H9 (cell line): ENCODE data around the gene RFX1. TPM values are rescaled to one million over a fixed set of nuclear protein-coding genes. Genes with fewer than 3 reads are reported as not detected.

Experiments used
- DNase-seq: peaks from one replicate; pipeline ENCODE4 v3.0.0-alpha.2; 2017
- H2AFZ ChIP-seq: one replicate; pipeline ENCODE4 v1.6.1; 2013; ENCODE audit warnings: mild to moderate bottlenecking, low read length, control low read depth, moderate library complexity
- H2AK5ac ChIP-seq: 2 replicates; pipeline ENCODE4 v1.6.1; 2013; ENCODE audit warnings: low read length, control low read depth, mixed read lengths; ENCODE audit not compliant: insufficient read length
- H2BK120ac ChIP-seq: one replicate; pipeline ENCODE4 v1.6.1; 2013; ENCODE audit warnings: low read depth, mild to moderate bottlenecking, low read length, control low read depth, inconsistent platforms; ENCODE audit not compliant: poor library complexity, severe bottlenecking
- H2BK12ac ChIP-seq: 2 replicates; pipeline ENCODE4 v1.6.1; 2013; ENCODE audit warnings: low read length, control low read depth, mixed read lengths, low read depth; ENCODE audit not compliant: insufficient read length
- H2BK15ac ChIP-seq: 2 replicates; pipeline ENCODE4 v1.6.1; 2013; ENCODE audit warnings: low read depth, low read length, control low read depth
- H2BK20ac ChIP-seq: one replicate; pipeline ENCODE4 v1.6.1; 2013; ENCODE audit warnings: low read depth, mild to moderate bottlenecking, low read length, control low read depth, inconsistent platforms; ENCODE audit not compliant: poor library complexity, severe bottlenecking
- H2BK5ac ChIP-seq: 2 replicates; pipeline ENCODE4 v1.6.1; 2013; ENCODE audit warnings: low read length, control low read depth, mixed read lengths; ENCODE audit not compliant: insufficient read length
- H3K14ac ChIP-seq: 2 replicates; pipeline ENCODE4 v1.6.1; 2013; ENCODE audit warnings: low read length, control low read depth; ENCODE audit not compliant: insufficient read depth
- H3K18ac ChIP-seq: 2 replicates; pipeline ENCODE4 v1.6.1; 2013; ENCODE audit warnings: low read depth, mild to moderate bottlenecking, mixed read lengths, low read length, control low read depth; ENCODE audit not compliant: insufficient read length
- H3K23ac ChIP-seq: 2 replicates; pipeline ENCODE4 v1.6.1; 2013; ENCODE audit warnings: low read length, control low read depth, mixed read lengths, low read depth; ENCODE audit not compliant: insufficient read length
- H3K23me2 ChIP-seq: 2 replicates; pipeline ENCODE4 v1.6.1; 2013; ENCODE audit warnings: low read depth, mild to moderate bottlenecking, mixed read lengths, low read length, control low read depth; ENCODE audit not compliant: insufficient read length, poor library complexity, severe bottlenecking
- H3K27ac ChIP-seq: 2 replicates; pipeline ENCODE4 v1.5.1; 2013; ENCODE audit warnings: low read length, control low read depth, mixed read lengths, low read depth; ENCODE audit not compliant: insufficient read length
- H3K27me3 ChIP-seq: 2 replicates; pipeline ENCODE4 v1.6.1; 2013; ENCODE audit warnings: low read length, control low read depth, inconsistent platforms; ENCODE audit not compliant: insufficient read depth
- H3K4ac ChIP-seq: 2 replicates; pipeline ENCODE4 v1.6.1; 2013; ENCODE audit warnings: low read depth, mild to moderate bottlenecking, control low read depth, inconsistent platforms, low read length, moderate library complexity
- H3K4me1 ChIP-seq: 2 replicates; pipeline ENCODE4 v1.6.1; 2013; ENCODE audit warnings: low read length, control low read depth, inconsistent platforms; ENCODE audit not compliant: insufficient read depth
- H3K4me2 ChIP-seq: 2 replicates; pipeline ENCODE4 v1.6.1; 2013; ENCODE audit warnings: low read length, control low read depth, mixed read lengths; ENCODE audit not compliant: insufficient read length, insufficient read depth
- H3K56ac ChIP-seq: 2 replicates; pipeline ENCODE4 v1.6.1; 2013; ENCODE audit warnings: low read depth, mild to moderate bottlenecking, mixed read lengths, low read length, control low read depth; ENCODE audit not compliant: insufficient read length
- H3K79me1 ChIP-seq: 2 replicates; pipeline ENCODE4 v1.6.1; 2013; ENCODE audit warnings: low read depth, mild to moderate bottlenecking, moderate library complexity, low read length, control low read depth, inconsistent platforms; ENCODE audit not compliant: insufficient read depth, poor library complexity, severe bottlenecking
- H3K79me2 ChIP-seq: 2 replicates; pipeline ENCODE4 v1.6.1; 2013; ENCODE audit warnings: low read length, control low read depth, inconsistent platforms; ENCODE audit not compliant: insufficient read depth
- H3K9ac ChIP-seq: 2 replicates; pipeline ENCODE4 v1.6.1; 2013; ENCODE audit warnings: low read length, control low read depth, mixed read lengths; ENCODE audit not compliant: insufficient read length; ENCODE audit errors: extremely low read depth
- H3K9me3 ChIP-seq: one replicate; pipeline ENCODE4 v1.6.1; 2013; ENCODE audit warnings: low read depth, low read length, inconsistent platforms; ENCODE audit not compliant: control insufficient read depth
- H3T11ph ChIP-seq: one replicate; pipeline ENCODE4 v1.6.1; 2013; ENCODE audit warnings: mild to moderate bottlenecking, low read length, control low read depth, inconsistent platforms
- H4K20me1 ChIP-seq: one replicate; pipeline ENCODE4 v1.6.1; 2013; ENCODE audit not compliant: control insufficient read depth, insufficient read length, insufficient read depth
- H4K5ac ChIP-seq: 2 replicates; pipeline ENCODE4 v1.6.1; 2013; ENCODE audit warnings: low read depth, mild to moderate bottlenecking, mixed read lengths, low read length, control low read depth; ENCODE audit not compliant: insufficient read length
- H4K8ac ChIP-seq: replicated peaks from 2 replicates; pipeline ENCODE4 v1.6.1; 2013; ENCODE audit warnings: low read length, control low read depth, mixed read lengths, low read depth; ENCODE audit not compliant: insufficient read length
- H4K91ac ChIP-seq: 2 replicates; pipeline ENCODE4 v1.6.1; 2013; ENCODE audit warnings: low read depth, mild to moderate bottlenecking, moderate library complexity, mixed read lengths, low read length, control low read depth; ENCODE audit not compliant: insufficient read length
- H3K27ac Mint-ChIP-seq, 3 experiments: 2 replicates in 2 of 3; 3 replicates in 1 of 3; pipeline ENCODE4 v1.8.0; 2020 to 2021; ENCODE audit warnings: mixed read lengths in 3 of 3, mild to moderate bottlenecking in 1 of 3, moderate library complexity in 1 of 3
- H3K27me3 Mint-ChIP-seq: 2 replicates; pipeline ENCODE4 v1.8.0; 2021; ENCODE audit warnings: low read depth, mild to moderate bottlenecking, moderate library complexity, mixed read lengths
- H3K36me3 Mint-ChIP-seq, 3 experiments: 2 replicates in 2 of 3; 3 replicates in 1 of 3; pipeline ENCODE4 v1.8.0; 2020 to 2021; ENCODE audit warnings: low read depth in 3 of 3, mixed read lengths in 3 of 3; ENCODE audit not compliant: insufficient read depth in 1 of 3
- H3K4me1 Mint-ChIP-seq, 2 experiments: 2 replicates each; pipeline ENCODE4 v1.8.0; 2020; ENCODE audit warnings: mixed read lengths in 2 of 2
- H3K4me3 Mint-ChIP-seq, 2 experiments: 2 replicates in 1 of 2; 3 replicates in 1 of 2; pipeline ENCODE4 v1.8.0; 2020 to 2021; ENCODE audit warnings: mild to moderate bottlenecking in 2 of 2, mixed read lengths in 2 of 2, moderate library complexity in 1 of 2
- H3K9me3 Mint-ChIP-seq, 2 experiments: 2 replicates in 1 of 2; 3 replicates in 1 of 2; pipeline ENCODE4 v1.8.0; 2020; ENCODE audit warnings: mild to moderate bottlenecking in 2 of 2, mixed read lengths in 2 of 2, moderate library complexity in 1 of 2
- WGBS: extraction: QIAGEN DNeasy Blood & Tissue Kit; methylation state at CpG from one replicate; pipeline ENCODE4 v1.1.7; 2013; ENCODE audit warnings: missing lambda C conversion rate, low lambda C conversion rate, mixed read lengths; ENCODE audit not compliant: insufficient read length; ENCODE audit errors: extremely low coverage; 5-methylcytosine and 5-hydroxymethylcytosine counted together
- total RNA-seq: library from RNA; stranded (reverse); gene quantifications from 2 replicates; pipeline ENCODE4 v1.2.1, GENCODE V29; 2021
- TF ChIP-seq, protein P1 (sequence below): fragments of 200-600 bp; sonication (generic); conservative IDR thresholded peaks from 3 replicates; pipeline ENCODE4 v1.8.0; 2021; ENCODE audit warnings: antibody characterized with exemption, mild to moderate bottlenecking

RFX1 gene
- total RNA-seq, 1 experiment from 2014 or later, result 21.4 TPM

DNA sequence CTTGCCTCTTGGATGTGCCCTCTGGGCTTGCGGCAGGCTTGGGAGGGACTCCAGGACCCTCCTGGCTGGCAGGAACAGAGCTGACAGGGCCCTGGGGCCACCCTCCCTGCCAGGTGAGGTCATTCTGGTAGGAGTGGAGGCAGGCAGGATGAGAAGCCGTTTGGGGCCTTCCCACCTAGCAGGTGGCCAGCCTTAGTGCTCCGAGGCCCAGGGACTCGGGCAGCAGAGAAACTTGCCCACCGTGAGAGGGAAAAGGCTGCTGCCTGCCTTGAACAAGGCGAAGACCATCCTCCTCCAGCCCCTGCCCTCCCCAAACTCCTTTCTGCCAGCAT lies 8.5 kb downstream of the RFX1 start:
- Mint-ChIP-seq H3K27ac (no peak overlapping the region), H3K4me3 (no peak overlapping the region), H3K9me3 (peaks cover 5 to 6% of the 10 kb centered on the region in 2 experiments; a peak in 2 of 5 replicates), H3K27me3 (no peaks in the 10 kb centered on the region), H3K4me1 (no peaks in the 10 kb centered on the region), H3K36me3 (peaks cover 6 to 29% (median 12%) of the 10 kb centered on the region in 3 experiments; a peak in 5 of 7 replicates)
- no peak overlapping the region for H3K18ac ChIP-seq
- no peaks in the 10 kb centered on the region for H3K27me3 ChIP-seq
- H3K79me1 ChIP-seq, result no peaks in the 10 kb centered on the region
- no peak overlapping the region for H4K8ac ChIP-seq
- H2BK15ac ChIP-seq, result no peak overlapping the region
- TF ChIP-seq, protein P1, sequence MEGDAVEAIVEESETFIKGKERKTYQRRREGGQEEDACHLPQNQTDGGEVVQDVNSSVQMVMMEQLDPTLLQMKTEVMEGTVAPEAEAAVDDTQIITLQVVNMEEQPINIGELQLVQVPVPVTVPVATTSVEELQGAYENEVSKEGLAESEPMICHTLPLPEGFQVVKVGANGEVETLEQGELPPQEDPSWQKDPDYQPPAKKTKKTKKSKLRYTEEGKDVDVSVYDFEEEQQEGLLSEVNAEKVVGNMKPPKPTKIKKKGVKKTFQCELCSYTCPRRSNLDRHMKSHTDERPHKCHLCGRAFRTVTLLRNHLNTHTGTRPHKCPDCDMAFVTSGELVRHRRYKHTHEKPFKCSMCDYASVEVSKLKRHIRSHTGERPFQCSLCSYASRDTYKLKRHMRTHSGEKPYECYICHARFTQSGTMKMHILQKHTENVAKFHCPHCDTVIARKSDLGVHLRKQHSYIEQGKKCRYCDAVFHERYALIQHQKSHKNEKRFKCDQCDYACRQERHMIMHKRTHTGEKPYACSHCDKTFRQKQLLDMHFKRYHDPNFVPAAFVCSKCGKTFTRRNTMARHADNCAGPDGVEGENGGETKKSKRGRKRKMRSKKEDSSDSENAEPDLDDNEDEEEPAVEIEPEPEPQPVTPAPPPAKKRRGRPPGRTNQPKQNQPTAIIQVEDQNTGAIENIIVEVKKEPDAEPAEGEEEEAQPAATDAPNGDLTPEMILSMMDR, result no peak
- H3K4ac ChIP-seq, result no peak overlapping the region
- H3K4me2 ChIP-seq, result no peak overlapping the region
- no peak overlapping the region for H2AFZ ChIP-seq
- H3K79me2 ChIP-seq, result no peaks in the 10 kb centered on the region
- no peak overlapping the region for H4K5ac ChIP-seq
- H3K9me3 ChIP-seq, result no peaks in the 10 kb centered on the region
- no peak overlapping the region for H3K56ac ChIP-seq
- no peak overlapping the region for H4K91ac ChIP-seq
- no CpG with 5 or more reads among the region's 6 CpGs for WGBS
- no peak overlapping the region for H2BK5ac ChIP-seq
- no peak overlapping the region for H3T11ph ChIP-seq
- no peak overlapping the region for H3K27ac ChIP-seq
- H3K14ac ChIP-seq, result no peak overlapping the region
- no peak overlapping the region for H2BK12ac ChIP-seq
- H2BK20ac ChIP-seq, result no peak overlapping the region
- H3K4me1 ChIP-seq, result no peaks in the 10 kb centered on the region
- H3K23me2 ChIP-seq, result no peaks in the 10 kb centered on the region
- no peak overlapping the region for H3K9ac ChIP-seq
- no peak overlapping the region for H3K23ac ChIP-seq
- H2BK120ac ChIP-seq, result no peak overlapping the region
- no peaks in the 10 kb centered on the region for H4K20me1 ChIP-seq
- no peak for DNase-seq
- no peak overlapping the region for H2AK5ac ChIP-seq
